Renal cortical epithelial cell (primary cell): ENCODE results near the gene INPP4B. TPM values are rescaled to one million over a fixed set of nuclear protein-coding genes. Genes with fewer than 3 reads are reported as not detected.
A peak's percentile ranks its signal among the peaks of the same experiment; 100 is the strongest.

ENCODE experiments used
- DNase-seq: peaks from one replicate; pipeline ENCODE4 v3.0.0-alpha.2; 2011; ENCODE audit warnings: low read depth
- total RNA-seq: library from RNA; depleted of rRNA; stranded (reverse); fragments of >200 nt; gene quantifications from 2 replicates; pipeline ENCODE4 v1.2.3, GENCODE V29; 2014

The INPP4B gene
- total RNA-seq, 1 donor from 2014 or later: 16.6 TPM

- no peak for DNase-seq
Observed at GRCh38 chr4:142377342-142378091, 468.6 kb downstream of the INPP4B start.

- DNase-seq: no peak
Observed at GRCh38 chr4:142376204-142376603, 469.9 kb downstream of the INPP4B start.

- DNase-seq: no peak
Observed at GRCh38 chr4:142373610-142374009, 472.5 kb downstream of the INPP4B start.

- DNase-seq: no peak
Observed at GRCh38 chr4:142372530-142373260, 473.4 kb downstream of the INPP4B start.

- DNase-seq: peak; percentile 39
Observed at GRCh38 chr4:142369141-142369540, 477.0 kb downstream of the INPP4B start.

- no peak for DNase-seq
Observed at GRCh38 chr4:142367418-142368180, 478.5 kb downstream of the INPP4B start.

GRCh38 chr4:142366769-142367181 is 479.3 kb downstream of the INPP4B start:
- no peak for DNase-seq

- peak; percentile 90 for DNase-seq
Observed at GRCh38 chr4:142365391-142365790, 480.7 kb downstream of the INPP4B start.

GRCh38 chr4:142363686-142364085 is 482.4 kb downstream of the INPP4B start:
- no peak for DNase-seq

- DNase-seq: no peak
Observed at GRCh38 chr4:142361981-142362380, 484.1 kb downstream of the INPP4B start.

- DNase-seq: no peak
Observed at GRCh38 chr4:142360657-142361056, 485.4 kb downstream of the INPP4B start.

GRCh38 chr4:142358656-142359055 is 487.4 kb downstream of the INPP4B start:
- DNase-seq: no peak

- no peak for DNase-seq
Observed at GRCh38 chr4:142356801-142357200, 489.3 kb downstream of the INPP4B start.

GRCh38 chr4:142356118-142356759 is 489.9 kb downstream of the INPP4B start:
- no peak for DNase-seq

- no peak for DNase-seq
Observed at GRCh38 chr4:142355421-142355930, 490.6 kb downstream of the INPP4B start.

GRCh38 chr4:142354794-142355420 is 491.2 kb downstream of the INPP4B start:
- DNase-seq: no peak

GRCh38 chr4:142354041-142354440 is 492.1 kb downstream of the INPP4B start:
- DNase-seq: no peak

- DNase-seq: peak; percentile 80
Observed at GRCh38 chr4:142353149-142353738, 492.9 kb downstream of the INPP4B start.

- no peak for DNase-seq
Observed at GRCh38 chr4:142352712-142353111, 493.4 kb downstream of the INPP4B start.

GRCh38 chr4:142351958-142352357 is 494.1 kb downstream of the INPP4B start:
- no peak for DNase-seq

- DNase-seq: peak; percentile 34
Observed at GRCh38 chr4:142350871-142351270, 495.2 kb downstream of the INPP4B start.
